Measurements from ENCODE around the gene SSTR5. TPM values are rescaled to one million over a fixed set of nuclear protein-coding genes. Genes with fewer than 3 reads are reported as not detected.

Gene SSTR5
- total RNA-seq, 1 donor from 2014 or later, result not detected

- Histone ChIP-seq H3K36me3 (no peaks in the 10 kb centered on the region), H3K9me3 (no peaks in the 10 kb centered on the region), H3K27me3 (no peaks in the 10 kb centered on the region), H3K4me1 (no peaks in the 10 kb centered on the region), H3K4me3 (no peak overlapping the region), H3K27ac (no peak overlapping the region)
- no peak for DNase-seq (ENCODE audit: low spot score in 2 of 2)
- TF ChIP-seq CTCF (IDR thresholded peaks at IDR 0.05), result no peak
- intact Hi-C loops (cut with DNase I), result no loop called here
Observed at GRCh38 chr16:1042049-1042744, 30.4 kb upstream of the SSTR5 start.

GRCh38 chr16:1042866-1043265 is 29.7 kb upstream of the SSTR5 start:
- no peak for TF ChIP-seq CTCF (IDR thresholded peaks at IDR 0.05)
- Histone ChIP-seq H3K27ac (no peak overlapping the region), H3K27me3 (no peaks in the 10 kb centered on the region), H3K9me3 (no peaks in the 10 kb centered on the region), H3K4me3 (no peak overlapping the region), H3K4me1 (no peaks in the 10 kb centered on the region), H3K36me3 (no peaks in the 10 kb centered on the region)
- intact Hi-C loops (cut with DNase I), result no loop called here
- DNase-seq (ENCODE audit: low spot score in 2 of 2), result no peak

- intact Hi-C loops (cut with DNase I), result no loop called here
- Histone ChIP-seq H3K4me3 (no peak overlapping the region), H3K27ac (no peak overlapping the region), H3K36me3 (no peaks in the 10 kb centered on the region), H3K27me3 (no peaks in the 10 kb centered on the region), H3K4me1 (no peaks in the 10 kb centered on the region), H3K9me3 (no peaks in the 10 kb centered on the region)
- no peak for DNase-seq (ENCODE audit: low spot score in 2 of 2)
- no peak for TF ChIP-seq CTCF (IDR thresholded peaks at IDR 0.05)
Observed at GRCh38 chr16:1043881-1044451, 28.6 kb upstream of the SSTR5 start.

- Histone ChIP-seq H3K4me3 (no peak overlapping the region), H3K27ac (no peak overlapping the region), H3K4me1 (no peaks in the 10 kb centered on the region), H3K9me3 (no peaks in the 10 kb centered on the region), H3K27me3 (no peaks in the 10 kb centered on the region), H3K36me3 (no peaks in the 10 kb centered on the region)
- intact Hi-C loops (cut with DNase I), result no loop called here
- no peak for DNase-seq (ENCODE audit: low spot score in 2 of 2)
- no peak for TF ChIP-seq CTCF (IDR thresholded peaks at IDR 0.05)
Observed at GRCh38 chr16:1044460-1045309, 27.9 kb upstream of the SSTR5 start.

- Histone ChIP-seq H3K9me3 (no peaks in the 10 kb centered on the region), H3K4me3 (no peak overlapping the region), H3K27ac (no peak overlapping the region), H3K4me1 (no peaks in the 10 kb centered on the region), H3K36me3 (no peaks in the 10 kb centered on the region), H3K27me3 (no peaks in the 10 kb centered on the region)
- no peak for DNase-seq (ENCODE audit: low spot score in 2 of 2)
- no peak for TF ChIP-seq CTCF (IDR thresholded peaks at IDR 0.05)
- intact Hi-C loops (cut with DNase I), result no loop called here
Observed at GRCh38 chr16:1045310-1045992, 27.1 kb upstream of the SSTR5 start.
